Measurements from ENCODE around the gene DNAJC25.

The DNAJC25 gene

DNA sequence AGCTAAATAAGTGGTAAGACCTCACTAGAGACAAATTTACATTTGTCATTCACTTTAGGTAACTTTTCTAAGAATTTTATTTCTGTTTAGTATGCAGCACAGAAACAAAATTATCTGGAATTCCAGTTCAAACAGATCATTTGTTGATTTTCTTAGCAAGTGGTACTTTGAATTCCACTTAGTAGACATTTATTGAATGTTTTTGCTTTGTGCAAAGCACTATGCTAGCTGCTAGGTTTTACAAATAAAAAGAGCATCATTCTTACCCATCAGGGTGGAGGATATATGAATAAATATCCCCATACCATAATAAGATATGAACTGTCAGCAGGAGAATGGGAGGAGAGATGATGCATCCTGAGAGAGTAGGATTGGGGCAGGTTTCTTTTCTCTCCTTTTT is 65.7 kb downstream of the DNAJC25 start:
- no peak overlapping the region for H2BK5ac ChIP-seq (ENCODE audit: low read depth, low read length, poor library complexity)

DNA sequence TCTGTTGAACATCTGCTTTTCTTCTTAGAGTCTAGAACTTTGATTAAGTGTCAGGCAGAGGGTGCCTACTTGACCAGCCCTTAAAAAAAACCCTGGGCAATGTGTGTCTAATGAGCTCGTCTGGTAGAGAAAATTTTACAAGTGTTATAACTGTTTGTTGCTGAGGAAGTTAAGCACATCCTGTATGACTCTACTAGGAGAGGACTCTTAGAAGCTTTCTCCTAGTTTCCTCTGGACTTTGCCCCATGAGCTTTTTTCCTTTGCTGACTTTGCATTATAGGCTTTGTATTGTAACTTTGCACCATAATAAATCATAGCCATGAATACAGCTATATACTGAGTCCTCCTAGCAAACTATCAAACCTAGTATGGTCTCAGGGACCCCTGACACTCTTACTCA is 69.6 kb downstream of the DNAJC25 start:
- Histone ChIP-seq H3K4me2 (ENCODE audit: low read length) (no peak overlapping the region), H3K27me3 (ENCODE audit: insufficient read depth, low read length) (no peaks in the 10 kb centered on the region), H3K79me2 (ENCODE audit: control insufficient read depth, insufficient read depth, low read length, poor library complexity) (no peaks in the 10 kb centered on the region), H3K4me1 (ENCODE audit: control insufficient read depth in 1 of 2, insufficient read depth in 2 of 2, low read length in 2 of 2) (no peaks in the 10 kb centered on the region), H2BK5ac (ENCODE audit: low read depth, low read length, poor library complexity) (no peak overlapping the region), H3K14ac (ENCODE audit: low read length) (no peak overlapping the region), H3K4me3 (ENCODE audit: low read depth, low read length) (no peak overlapping the region), H4K91ac (ENCODE audit: low read depth, low read length) (no peak overlapping the region), H2AFZ (ENCODE audit: insufficient read depth, low read length, poor library complexity) (no peak overlapping the region), H4K8ac (ENCODE audit: low read depth, low read length) (no peak overlapping the region), H3K18ac (ENCODE audit: low read length) (no peak overlapping the region), H3K9me3 (ENCODE audit: insufficient read depth, low read depth, low read length) (no peaks in the 10 kb centered on the region), H2AK5ac (ENCODE audit: low read length) (no peak overlapping the region), H3K79me1 (ENCODE audit: low read length) (no peaks in the 10 kb centered on the region), H3K27ac (ENCODE audit: low read depth, low read length) (no peak overlapping the region), H2BK120ac (ENCODE audit: insufficient read depth, low read length, poor library complexity) (no peak overlapping the region), H3K9ac (ENCODE audit: low read length) (no peak overlapping the region), H3K4ac (ENCODE audit: low read depth, low read length) (no peak overlapping the region), H3K36me3 (ENCODE audit: control insufficient read depth in 1 of 2, insufficient read depth in 2 of 2, low read length in 2 of 2) (no peaks in the 10 kb centered on the region), H2BK12ac (ENCODE audit: low read length) (no peak overlapping the region), H3K23ac (ENCODE audit: low read length) (no peak overlapping the region), H4K12ac (ENCODE audit: low read depth, low read length) (no peak overlapping the region)
- DNase-seq, result no peak
- no CpG with 5 or more reads among the region's 1 CpG for WGBS (ENCODE audit: extremely low coverage, insufficient coverage, insufficient read length)

More for the DNA sequence above, 65.7 kb downstream of the DNAJC25 start:
- Histone ChIP-seq H3K4me2 (ENCODE audit: low read length) (no peak overlapping the region), H3K14ac (ENCODE audit: low read length) (no peak overlapping the region), H3K79me2 (ENCODE audit: control insufficient read depth, insufficient read depth, low read length, poor library complexity) (no peaks in the 10 kb centered on the region), H3K79me1 (ENCODE audit: low read length) (no peaks in the 10 kb centered on the region), H2AFZ (ENCODE audit: insufficient read depth, low read length, poor library complexity) (no peak overlapping the region), H3K27ac (ENCODE audit: low read depth, low read length) (no peak overlapping the region), H3K9me3 (ENCODE audit: insufficient read depth, low read depth, low read length) (no peaks in the 10 kb centered on the region), H2AK5ac (ENCODE audit: low read length) (no peak overlapping the region), H3K9ac (ENCODE audit: low read length) (no peak overlapping the region), H3K4me3 (ENCODE audit: low read depth, low read length) (no peak overlapping the region), H3K27me3 (ENCODE audit: insufficient read depth, low read length) (no peaks in the 10 kb centered on the region), H3K36me3 (ENCODE audit: control insufficient read depth in 1 of 2, insufficient read depth in 2 of 2, low read length in 2 of 2) (no peaks in the 10 kb centered on the region), H3K23ac (ENCODE audit: low read length) (no peak overlapping the region), H4K8ac (ENCODE audit: low read depth, low read length) (no peak overlapping the region), H3K4me1 (ENCODE audit: control insufficient read depth in 1 of 2, insufficient read depth in 2 of 2, low read length in 2 of 2) (no peaks in the 10 kb centered on the region), H4K91ac (ENCODE audit: low read depth, low read length) (no peak overlapping the region), H4K12ac (ENCODE audit: low read depth, low read length) (no peak overlapping the region), H3K4ac (ENCODE audit: low read depth, low read length) (no peak overlapping the region), H2BK12ac (ENCODE audit: low read length) (no peak overlapping the region), H3K18ac (ENCODE audit: low read length) (no peak overlapping the region), H2BK120ac (ENCODE audit: insufficient read depth, low read length, poor library complexity) (no peak overlapping the region)
- no peak for DNase-seq

Measured in trophoblast cell (in vitro differentiated cells and primary cell).